PFSK-1 (cell line): ENCODE data around the gene NCOR1.

Source experiments
- FOXP2 ChIP-seq: optimal IDR thresholded peaks from 2 replicates; pipeline ENCODE3; 2011; ENCODE audit warnings: borderline replicate concordance, control low read depth, inconsistent platforms; ENCODE audit not compliant: insufficient read depth; ENCODE audit errors: extremely low read length, extremely low read depth
- POLR2AphosphoS5 ChIP-seq: IDR thresholded peaks from 2 replicates; pipeline ENCODE4 v1.6.1; 2012; ENCODE audit warnings: low read depth, mild to moderate bottlenecking, control low read depth, low read length, moderate library complexity
- REST ChIP-seq, 2 experiments: IDR thresholded peaks; 2 replicates each; pipeline versions ENCODE4 v1.6.1 to v1.8.0; 2011 to 2012; ENCODE audit warnings: low read depth in 2 of 2, low read length in 2 of 2, control low read depth in 1 of 2, inconsistent platforms in 1 of 2, mild to moderate bottlenecking in 1 of 2, moderate library complexity in 1 of 2; ENCODE audit not compliant: insufficient read depth in 1 of 2
- SIN3A ChIP-seq: IDR thresholded peaks from 2 replicates; pipeline ENCODE4 v1.6.1; 2012; ENCODE audit warnings: mild to moderate bottlenecking, low read length, moderate library complexity, borderline replicate concordance; ENCODE audit not compliant: insufficient read depth
- TAF1 ChIP-seq: IDR thresholded peaks from 2 replicates; pipeline ENCODE4 v1.6.1; 2012; ENCODE audit warnings: low read length, control low read depth, borderline replicate concordance; ENCODE audit not compliant: insufficient read depth

Gene NCOR1

DNA sequence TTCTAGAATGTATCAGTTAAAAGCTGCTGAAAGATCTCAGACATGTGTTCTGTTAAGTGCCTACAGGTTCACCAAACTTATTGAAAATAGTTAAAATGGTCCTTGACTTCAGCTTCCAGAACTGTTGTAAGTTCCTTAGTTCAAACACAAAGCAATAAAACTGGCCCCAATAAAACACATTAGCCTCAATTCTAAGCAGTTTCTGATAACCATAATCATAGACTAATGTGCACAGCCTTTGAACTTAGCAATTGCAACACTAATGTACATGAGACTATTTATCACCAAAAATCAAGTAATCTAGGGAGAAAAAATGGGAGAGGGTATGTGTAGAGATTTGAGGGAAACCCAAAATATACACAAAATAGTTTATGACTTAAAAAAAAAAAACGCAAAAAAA lies 17.1 kb upstream of the NCOR1 start:
- no peak for TF ChIP-seq SIN3A
- no peak for TF ChIP-seq POLR2AphosphoS5
- no peak for TF ChIP-seq FOXP2
- no peak for TF ChIP-seq TAF1
- TF ChIP-seq REST (IDR thresholded peaks at IDR 0.05; ENCODE audit: insufficient read depth in 1 of 2, low read depth in 2 of 2, low read length in 2 of 2): no peak

GRCh38 chr17:16222406-16222805 lies 7.1 kb upstream of the NCOR1 start:
- TF ChIP-seq POLR2AphosphoS5: no peak
- no peak for TF ChIP-seq REST (IDR thresholded peaks at IDR 0.05; ENCODE audit: insufficient read depth in 1 of 2, low read depth in 2 of 2, low read length in 2 of 2)
- no peak for TF ChIP-seq FOXP2
- no peak for TF ChIP-seq TAF1
- no peak for TF ChIP-seq SIN3A

GRCh38 chr17:16217002-16217635 lies 1.8 kb upstream of the NCOR1 start, which contains the start of gene PIGL:
PIGL (plus strand) TSS chr17:16217210; CDS start chr17:16217227, 17 bp downstream.
- TF ChIP-seq SIN3A: 0 out of 2 replicates have a peak, but pooled peaks have one; percentile 62
- peak; percentile 100 for TF ChIP-seq TAF1
- peak; percentile 56 to 70; a peak in 1 of 4 replicates for TF ChIP-seq REST (IDR thresholded peaks at IDR 0.05; ENCODE audit: insufficient read depth in 1 of 2, low read depth in 2 of 2, low read length in 2 of 2)
- peak; percentile 98 for TF ChIP-seq POLR2AphosphoS5
- no peak for TF ChIP-seq FOXP2

- TF ChIP-seq TAF1 (no peak), POLR2AphosphoS5 (no peak), FOXP2 (no peak), SIN3A (no peak), REST (IDR thresholded peaks at IDR 0.05; ENCODE audit: insufficient read depth in 1 of 2, low read depth in 2 of 2, low read length in 2 of 2) (no peak)
Observed at GRCh38 chr17:16215965-16216316, 607 bp upstream of the NCOR1 start.

GRCh38 chr17:16215002-16215272 lies 397 bp downstream of the NCOR1 start:
- TF ChIP-seq FOXP2: no peak
- no peak for TF ChIP-seq POLR2AphosphoS5
- TF ChIP-seq TAF1: no peak
- no peak for TF ChIP-seq REST (IDR thresholded peaks at IDR 0.05; ENCODE audit: insufficient read depth in 1 of 2, low read depth in 2 of 2, low read length in 2 of 2)
- no peak; the same call in 1 of the 2 replicates for TF ChIP-seq SIN3A
